GM19467 (cell line): Measurements from ENCODE around the gene TCF7L2.

Source experiments
- ATAC-seq: cut with Tn5 transposase; IDR thresholded peaks from one replicate; pipeline ENCODE4 v1.9.1; 2021; ENCODE audit warnings: mild to moderate bottlenecking, moderate library complexity; ENCODE audit not compliant: unreplicated experiment

TCF7L2 gene

GRCh38 chr10:112945811-112946210 lies 4.2 kb upstream of the TCF7L2 start:
- no peak for ATAC-seq

DNA sequence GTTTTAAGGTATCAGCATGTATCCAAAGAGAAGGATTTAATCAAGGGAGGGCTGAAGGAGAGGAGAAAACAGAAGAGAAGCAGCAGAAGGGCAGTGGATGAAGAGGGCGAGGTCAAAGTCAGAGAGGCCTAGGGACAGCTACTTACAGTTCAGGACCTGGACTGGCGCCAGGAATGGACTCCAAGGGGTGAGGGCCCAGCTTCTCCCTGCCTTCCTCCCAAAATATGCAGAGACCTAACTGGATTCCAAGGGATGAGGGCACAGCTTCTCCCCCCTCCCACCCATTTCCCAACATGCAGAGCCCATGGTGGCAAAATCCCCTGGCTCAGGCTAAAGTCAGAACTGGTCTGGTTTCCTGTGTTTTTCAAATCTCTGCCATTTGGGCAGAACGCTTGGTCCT lies 3.4 kb upstream of the TCF7L2 start:
- no peak for ATAC-seq

DNA sequence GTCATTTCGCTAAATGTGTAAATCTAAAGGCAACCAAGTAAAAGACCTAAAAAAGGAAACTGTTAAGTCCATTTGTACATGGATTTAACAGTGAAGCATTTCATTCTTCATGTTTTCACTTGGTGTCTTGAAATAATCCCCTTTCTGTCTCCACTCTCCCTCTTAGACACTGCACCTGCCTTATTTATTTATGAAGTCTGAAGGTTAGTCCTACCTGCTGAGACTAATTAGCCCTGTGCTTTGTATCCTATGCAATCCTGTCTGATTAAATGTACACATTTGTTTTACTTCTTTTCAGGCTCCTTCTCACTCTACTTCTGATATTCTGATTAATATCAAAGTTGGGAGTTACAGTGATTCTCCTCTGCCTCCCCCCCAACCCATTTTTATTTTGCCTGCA lies 1.9 kb upstream of the TCF7L2 start:
- ATAC-seq, result no peak

DNA sequence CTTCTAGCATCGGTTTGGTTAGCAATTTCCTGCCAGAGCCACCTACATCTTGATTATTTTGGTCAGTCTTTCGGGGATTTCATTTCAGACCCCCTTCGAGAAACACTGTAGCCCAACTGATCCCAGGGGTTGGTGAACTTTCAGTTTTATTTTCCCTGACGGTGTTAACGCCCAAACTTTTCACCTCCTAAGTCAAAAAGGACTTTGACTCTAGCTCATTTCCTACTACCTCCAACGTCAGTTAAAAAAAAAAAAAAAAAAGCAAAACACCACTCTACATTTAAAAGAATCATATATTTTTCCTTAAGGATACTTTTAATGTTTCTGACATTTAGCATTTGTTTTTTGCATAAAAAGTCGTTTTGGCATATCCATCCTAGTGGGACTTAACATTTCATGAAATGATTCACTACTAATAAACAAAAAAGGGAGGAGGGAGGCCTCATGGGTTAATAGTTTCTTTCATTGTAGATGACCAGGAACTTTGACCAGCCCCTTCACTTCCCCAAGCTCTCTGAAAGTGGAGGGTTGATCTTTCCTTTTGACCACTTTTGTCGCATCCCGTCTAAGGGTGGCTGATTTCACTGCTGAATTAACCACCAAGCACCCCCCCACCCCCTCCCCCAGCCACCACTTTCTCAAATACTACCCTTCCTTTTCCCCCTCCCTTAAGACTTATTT lies 764 bp upstream of the TCF7L2 start:
- no peak for ATAC-seq

GRCh38 chr10:112950714-112951358 lies 789 bp downstream of the TCF7L2 start:
- ATAC-seq, result no peak

DNA sequence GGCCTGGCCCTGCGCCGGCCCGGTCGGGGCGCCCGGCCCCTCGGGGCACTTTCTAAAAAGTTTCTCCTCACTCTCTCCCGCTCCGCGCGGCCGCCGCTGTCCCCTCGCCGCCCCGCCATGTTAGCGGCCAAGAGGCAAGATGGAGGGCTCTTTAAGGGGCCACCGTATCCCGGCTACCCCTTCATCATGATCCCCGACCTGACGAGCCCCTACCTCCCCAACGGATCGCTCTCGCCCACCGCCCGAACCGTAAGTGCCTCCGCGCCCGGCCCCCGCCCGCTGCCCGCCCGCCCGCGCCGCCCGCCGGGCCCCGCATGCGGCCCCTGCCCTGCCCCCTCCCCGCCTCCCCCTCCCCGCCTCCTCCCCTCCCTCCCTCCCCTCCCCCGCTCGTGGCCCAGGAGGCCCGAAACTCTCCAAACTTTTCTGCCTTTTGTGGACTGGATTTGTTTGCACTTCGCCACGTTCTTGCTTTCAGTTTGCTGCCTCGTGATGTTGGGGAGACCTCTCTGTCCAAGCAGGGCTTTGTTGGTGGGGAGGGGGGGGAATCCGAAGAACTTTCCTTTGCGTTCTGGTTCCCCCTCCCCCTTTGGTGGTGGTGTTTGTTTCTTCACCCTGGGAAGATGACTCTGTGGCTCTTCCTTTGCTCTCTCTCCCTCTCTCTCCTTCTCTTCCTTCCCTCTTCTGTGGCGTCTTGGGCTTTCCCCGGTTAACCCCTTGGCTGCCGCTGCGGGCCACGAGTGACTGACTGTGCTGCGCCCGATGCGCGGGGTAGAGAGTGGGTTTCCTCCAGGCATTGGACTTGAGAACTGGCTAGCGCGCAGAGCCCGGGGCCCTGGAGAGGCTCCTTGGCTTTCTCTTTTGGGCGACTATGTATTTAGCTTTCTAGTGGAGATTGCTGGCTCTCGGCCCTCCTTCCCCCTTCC lies 1.6 kb downstream of the TCF7L2 start:
- ATAC-seq, result no peak

DNA sequence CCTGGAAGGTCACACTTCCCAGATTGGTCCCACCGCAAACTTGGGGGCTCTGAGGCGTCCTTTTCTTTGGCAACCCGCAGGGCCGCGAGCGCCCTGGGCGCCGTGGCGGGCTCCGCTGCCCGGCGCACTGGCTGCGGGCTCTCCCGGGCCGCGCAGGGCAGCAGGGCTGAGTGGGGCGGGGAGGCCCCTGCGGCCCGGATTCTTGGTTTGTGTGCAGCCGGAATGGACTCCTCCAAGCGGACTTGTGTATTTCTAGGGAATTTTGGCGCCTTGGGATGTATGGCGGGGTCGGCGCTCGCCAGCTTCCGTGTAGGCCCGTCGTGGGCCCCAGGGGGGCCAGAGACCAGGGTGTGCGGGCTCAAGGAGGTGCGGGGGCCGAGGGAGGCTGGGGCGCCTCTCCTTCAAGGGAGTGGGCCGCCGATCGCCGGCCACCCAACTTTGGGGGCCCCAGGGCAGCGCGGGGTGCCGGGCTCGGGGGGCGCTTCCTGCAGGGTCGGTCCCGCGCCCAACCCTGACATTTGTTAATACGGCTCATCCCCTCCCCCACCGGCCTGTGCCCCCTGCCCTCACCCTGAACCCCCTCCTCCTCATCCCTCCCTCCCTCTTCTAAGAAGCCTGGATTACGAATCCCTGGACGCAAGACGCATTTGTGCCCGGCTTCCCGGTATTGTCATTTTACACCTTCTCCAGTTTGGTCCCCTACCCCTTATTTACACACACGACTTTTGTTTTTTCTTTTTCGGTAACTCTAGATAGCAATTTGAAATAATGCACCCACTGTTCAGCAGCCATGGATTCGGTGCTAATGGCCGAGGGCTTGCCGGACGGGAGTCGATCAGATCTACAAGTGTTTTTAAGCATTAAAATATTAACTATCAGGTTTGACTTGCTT lies 2.5 kb downstream of the TCF7L2 start:
- ATAC-seq, result no peak

- ATAC-seq, result no peak
Observed at GRCh38 chr10:112953174-112954159, 3.4 kb downstream of the TCF7L2 start.

GRCh38 chr10:112954974-112955581 lies 5.0 kb downstream of the TCF7L2 start:
- ATAC-seq, result no peak

GRCh38 chr10:112955582-112956421 lies 5.8 kb downstream of the TCF7L2 start:
- no peak for ATAC-seq

GRCh38 chr10:112956631-112957350 lies 6.7 kb downstream of the TCF7L2 start:
- ATAC-seq, result no peak

DNA sequence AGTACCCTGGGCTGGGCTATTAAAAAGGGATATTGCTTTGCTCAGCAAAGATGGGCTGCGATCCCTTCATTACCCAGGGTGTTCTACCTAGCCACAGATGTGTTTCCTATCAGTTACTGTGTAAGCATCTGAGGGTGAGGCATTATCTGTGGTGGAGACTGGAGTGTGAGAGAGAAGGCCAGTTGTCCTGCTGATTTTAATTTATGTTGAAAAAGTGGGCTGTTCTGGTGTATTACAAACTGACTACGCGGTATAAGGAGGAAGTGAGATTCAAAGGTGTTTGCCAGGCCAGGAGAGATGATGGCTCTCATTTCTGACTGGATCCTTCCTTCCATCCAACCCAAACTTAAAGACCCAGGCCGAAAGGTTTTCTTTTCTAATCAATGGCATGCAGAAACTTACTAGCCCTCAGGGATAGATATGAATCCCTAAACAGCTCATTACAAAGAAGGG lies 7.6 kb downstream of the TCF7L2 start:
- no peak for ATAC-seq

- no peak for ATAC-seq
Observed at GRCh38 chr10:112958275-112958995, 8.4 kb downstream of the TCF7L2 start.

- no peak for ATAC-seq
Observed at GRCh38 chr10:112959207-112959838, 9.3 kb downstream of the TCF7L2 start.

- ATAC-seq, result no peak
Observed at GRCh38 chr10:112960151-112960681, 10.2 kb downstream of the TCF7L2 start.

- ATAC-seq, result no peak
Observed at GRCh38 chr10:112961609-112962008, 11.6 kb downstream of the TCF7L2 start.
